Measurements from ENCODE around the gene ABHD14A. TPM values are rescaled to one million over a fixed set of nuclear protein-coding genes. Genes with fewer than 3 reads are reported as not detected.

ABHD14A gene
- total RNA-seq, 1 experiment from 2014 or later = 9.9 TPM

GRCh38 chr3:51953445-51953844, 21.4 kb upstream of the ABHD14A start:
- Histone ChIP-seq H3K27me3 (ENCODE audit: insufficient read depth, low read depth) (no peaks in the 10 kb centered on the region; the same call in 1 of the 2 replicates), H3F3A (ENCODE audit: insufficient read depth, low read depth) (no peaks in the 10 kb centered on the region), H3K36me3 (ENCODE audit: low read depth) (no peaks in the 10 kb centered on the region), H3K4me1 (replicated peaks; ENCODE audit: insufficient read depth) (peaks cover 4% of the 10 kb centered on the region; the same call in 1 of the 2 replicates), H2AFZ (no peak overlapping the region), H3K27ac (no peak overlapping the region), H3K4me3 (no peak overlapping the region), H3K9me3 (ENCODE audit: insufficient read depth, low read depth) (no peaks in the 10 kb centered on the region), H3K4me2 (no peak overlapping the region), H4K20me1 (ENCODE audit: insufficient read depth) (no peaks in the 10 kb centered on the region), H3K79me2 (ENCODE audit: low read depth) (no peaks in the 10 kb centered on the region), H3K9me2 (ENCODE audit: insufficient read depth) (no peaks in the 10 kb centered on the region)
- BruUV-seq (replicated peaks) = no TSS peak
- POLR2A ChIA-PET (ENCODE audit: unreplicated experiment) = no interaction called here
- no peak for TF ChIP-seq CTCF (conservative IDR thresholded peaks at IDR 0.05)
- no peak for TF ChIP-seq EZH2 (IDR thresholded peaks at IDR 0.05; ENCODE audit: low read depth)
- intact Hi-C loops (cut with micrococcal nuclease; ENCODE audit: unreplicated experiment) = no loop called here
- DNase-seq = peak in 1 of 2 experiments; percentile 58
- CTCF ChIA-PET = no interaction called here

GRCh38 chr3:51954105-51954504, 20.8 kb upstream of the ABHD14A start:
- Histone ChIP-seq H3K79me2 (ENCODE audit: low read depth) (no peaks in the 10 kb centered on the region), H3K9me2 (ENCODE audit: insufficient read depth) (no peaks in the 10 kb centered on the region), H2AFZ (no peak overlapping the region), H3K4me2 (no peak overlapping the region), H3K9me3 (ENCODE audit: insufficient read depth, low read depth) (no peaks in the 10 kb centered on the region), H4K20me1 (ENCODE audit: insufficient read depth) (no peaks in the 10 kb centered on the region), H3K4me1 (replicated peaks; ENCODE audit: insufficient read depth) (peaks cover 4% of the 10 kb centered on the region; the same call in 1 of the 2 replicates), H3K4me3 (no peak overlapping the region), H3K36me3 (ENCODE audit: low read depth) (no peaks in the 10 kb centered on the region), H3K27me3 (ENCODE audit: insufficient read depth, low read depth) (no peaks in the 10 kb centered on the region; the same call in 1 of the 2 replicates), H3F3A (ENCODE audit: insufficient read depth, low read depth) (no peaks in the 10 kb centered on the region), H3K27ac (no peak overlapping the region)
- CTCF ChIA-PET = no interaction called here
- no peak for DNase-seq
- POLR2A ChIA-PET (ENCODE audit: unreplicated experiment) = no interaction called here
- no peak for TF ChIP-seq CTCF (conservative IDR thresholded peaks at IDR 0.05)
- TF ChIP-seq EZH2 (IDR thresholded peaks at IDR 0.05; ENCODE audit: low read depth) = no peak
- BruUV-seq (replicated peaks) = no TSS peak
- intact Hi-C loops (cut with micrococcal nuclease; ENCODE audit: unreplicated experiment) = no loop called here

- no peaks in the 10 kb centered on the region for H4K20me1 ChIP-seq (ENCODE audit: insufficient read depth)
- ChIA-PET POLR2A (ENCODE audit: unreplicated experiment) (no interaction called here), CTCF (interaction anchor here (0.7 kb wide), 1 partner anchor 251 kb away, joined by 3 read pairs; no protein-coding TSS in a partner anchor)
- no TSS peak for BruUV-seq (replicated peaks)
- TF ChIP-seq CTCF (conservative IDR thresholded peaks at IDR 0.05) (no peak), EZH2 (IDR thresholded peaks at IDR 0.05; ENCODE audit: low read depth) (no peak)
- no peak overlapping the region for H3K4me3 ChIP-seq
- intact Hi-C loops (cut with micrococcal nuclease; ENCODE audit: unreplicated experiment) = no loop called here
- H3K9me2 ChIP-seq (ENCODE audit: insufficient read depth) = no peaks in the 10 kb centered on the region
- no peak overlapping the region for H3K4me2 ChIP-seq
- no peaks in the 10 kb centered on the region for H3F3A ChIP-seq (ENCODE audit: insufficient read depth, low read depth)
- no peak overlapping the region for H3K27ac ChIP-seq
- DNase-seq = no peak
- no peaks in the 10 kb centered on the region; the same call in 1 of the 2 replicates for H3K27me3 ChIP-seq (ENCODE audit: insufficient read depth, low read depth)
- H3K9me3 ChIP-seq (ENCODE audit: insufficient read depth, low read depth) = no peaks in the 10 kb centered on the region
- H3K4me1 ChIP-seq (replicated peaks; ENCODE audit: insufficient read depth) = peaks cover 4% of the 10 kb centered on the region; the same call in 1 of the 2 replicates
- no peaks in the 10 kb centered on the region for H3K79me2 ChIP-seq (ENCODE audit: low read depth)
- no peak overlapping the region for H2AFZ ChIP-seq
- H3K36me3 ChIP-seq (ENCODE audit: low read depth) = no peaks in the 10 kb centered on the region
Observed at GRCh38 chr3:51954713-51955112, 20.2 kb upstream of the ABHD14A start.

Measured in PC-9 (cell line).